HG03103 (cell line): ENCODE data around the gene CRADD.
"Not testable (repeated sequence)": the region's sequence is repeated elsewhere in the genome, so short reads cannot be mapped to it uniquely, and the experiment has no call there.

Source experiments
- ATAC-seq: cut with Tn5 transposase; IDR thresholded peaks from one replicate; pipeline ENCODE4 v1.9.1; 2021; ENCODE audit warnings: low read depth; ENCODE audit not compliant: unreplicated experiment

CRADD gene

DNA sequence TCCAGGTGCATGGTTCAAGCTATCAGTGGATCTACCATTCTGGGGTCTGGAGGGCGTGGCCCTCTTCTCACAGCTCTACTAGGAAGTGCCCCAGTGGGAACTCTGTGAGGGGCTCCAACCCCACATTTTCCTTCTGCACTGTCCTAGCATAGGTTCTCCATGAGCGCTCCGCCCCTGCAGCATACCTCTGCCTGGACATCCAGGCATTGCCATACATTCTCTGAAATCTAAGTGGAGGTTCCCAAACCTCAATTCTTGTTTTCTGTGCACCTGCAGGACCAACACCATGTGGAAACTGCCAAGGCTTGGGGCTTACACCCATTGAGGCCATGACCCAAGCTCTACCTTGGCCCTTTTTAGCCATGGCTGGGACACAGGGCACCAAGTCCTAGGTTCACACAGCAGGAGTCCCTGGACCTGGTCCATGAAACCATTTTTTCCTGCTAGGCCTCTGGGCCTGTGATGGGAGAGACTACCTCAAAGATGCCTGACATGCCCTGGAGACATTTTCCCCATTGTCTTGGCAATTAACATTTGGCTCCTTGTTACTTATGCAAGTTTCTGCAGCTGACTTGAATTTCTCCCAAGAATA lies 76.8 kb downstream of the CRADD start:
- ATAC-seq: no peak

DNA sequence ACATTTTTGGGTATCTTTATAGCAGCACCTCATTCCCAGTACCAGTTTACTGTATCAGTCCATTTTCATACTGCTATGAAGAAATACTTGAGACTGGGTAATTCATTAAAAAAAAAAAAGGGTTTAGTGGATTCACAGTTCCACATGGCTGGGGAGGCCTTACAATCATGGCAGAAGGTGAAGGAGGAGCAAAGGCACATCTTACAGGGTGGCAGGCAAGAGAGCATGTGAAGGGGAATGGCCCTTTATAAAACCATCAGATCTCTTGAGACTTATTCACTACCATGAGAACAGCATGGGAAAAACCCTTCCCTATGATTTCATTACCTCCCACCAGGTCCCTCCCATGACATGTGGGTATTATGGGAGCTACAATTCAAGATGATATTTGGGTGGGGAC lies 77.7 kb downstream of the CRADD start:
- not testable (repeated sequence) for ATAC-seq

DNA sequence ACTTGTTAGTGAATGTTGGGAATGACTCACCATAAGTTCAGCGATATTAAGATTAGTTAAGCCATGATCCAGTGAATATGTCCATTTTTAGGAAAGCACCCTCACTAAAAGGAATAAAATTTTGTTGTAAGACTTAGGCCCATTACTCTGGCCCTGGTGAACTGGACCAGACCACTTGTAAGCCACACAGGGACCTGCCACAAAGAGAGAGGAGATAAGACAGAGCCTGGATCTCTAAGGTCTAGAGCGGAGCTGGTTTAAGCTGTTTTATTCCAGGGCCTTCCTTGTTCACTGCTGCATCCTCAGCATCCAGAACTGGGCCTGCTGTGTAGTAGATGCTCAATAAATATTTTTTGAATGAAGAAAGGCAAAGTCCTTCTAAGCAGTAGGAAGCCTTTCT lies 79.1 kb downstream of the CRADD start:
- no peak for ATAC-seq

DNA sequence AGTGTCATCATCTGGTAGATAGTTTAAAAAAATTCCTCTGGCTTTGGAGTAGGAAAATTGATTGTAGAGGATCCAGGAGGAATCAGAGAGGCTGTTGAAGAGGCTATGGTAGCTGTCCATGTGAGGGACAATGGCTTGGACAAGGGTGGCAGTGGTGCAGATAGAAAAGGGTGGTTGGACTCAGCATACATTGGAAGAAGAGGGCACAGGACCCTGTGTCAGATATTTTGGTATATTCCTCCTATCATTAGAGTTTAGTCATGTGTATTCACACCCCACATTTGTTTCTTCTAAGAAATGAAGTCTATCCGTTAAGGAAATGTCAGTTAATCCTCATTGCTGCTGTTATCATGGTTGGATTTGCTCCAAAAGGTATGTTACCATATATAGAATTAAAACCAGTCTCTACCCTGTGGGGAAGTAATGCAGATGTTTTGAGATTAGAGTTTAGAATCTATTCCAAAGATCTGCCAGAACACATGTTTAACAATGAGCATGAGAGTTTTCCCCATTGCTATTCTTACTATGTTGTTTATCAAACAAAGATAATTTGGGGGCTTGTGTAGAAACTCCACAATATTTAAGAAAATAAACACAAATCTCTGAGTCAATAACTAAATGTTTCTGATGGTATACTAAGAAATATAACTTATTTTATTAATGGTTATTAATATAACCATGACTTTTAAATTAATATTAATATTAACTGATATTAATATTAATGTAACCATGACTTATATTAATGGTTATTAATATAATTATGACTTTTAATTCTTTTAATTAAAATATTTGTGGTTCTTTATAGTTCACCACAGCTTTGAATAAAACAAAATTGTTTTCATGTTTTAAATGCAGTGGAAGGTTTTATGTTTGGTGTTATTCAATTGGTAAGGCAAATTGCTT lies 80.9 kb downstream of the CRADD start:
- ATAC-seq: no peak

DNA sequence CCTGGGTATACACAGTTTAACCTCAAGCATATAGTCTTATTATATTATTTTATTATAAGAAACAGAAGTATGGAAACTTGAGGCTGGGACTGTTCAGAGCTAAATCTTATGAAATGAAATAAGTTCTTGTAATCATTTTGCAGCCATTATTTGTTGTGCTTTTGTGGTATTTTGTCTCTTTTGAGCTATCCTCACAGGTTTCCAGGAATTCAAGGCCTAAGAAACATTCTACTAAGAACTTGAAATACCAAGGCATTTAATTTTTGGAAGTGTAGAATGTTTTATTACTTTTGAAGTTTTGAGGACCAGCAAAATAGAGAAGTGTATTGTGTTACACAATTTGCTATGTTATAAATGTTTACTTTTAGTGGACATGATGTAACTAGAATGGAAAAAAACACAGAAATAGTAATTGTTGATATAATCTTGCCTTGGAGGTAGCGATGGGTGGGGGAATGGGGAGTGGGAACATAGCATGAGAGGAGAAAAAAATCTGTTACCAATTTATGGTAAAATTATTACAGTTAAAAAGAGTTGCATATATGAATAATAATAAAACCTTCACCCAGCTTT lies 81.7 kb downstream of the CRADD start:
- no peak for ATAC-seq

DNA sequence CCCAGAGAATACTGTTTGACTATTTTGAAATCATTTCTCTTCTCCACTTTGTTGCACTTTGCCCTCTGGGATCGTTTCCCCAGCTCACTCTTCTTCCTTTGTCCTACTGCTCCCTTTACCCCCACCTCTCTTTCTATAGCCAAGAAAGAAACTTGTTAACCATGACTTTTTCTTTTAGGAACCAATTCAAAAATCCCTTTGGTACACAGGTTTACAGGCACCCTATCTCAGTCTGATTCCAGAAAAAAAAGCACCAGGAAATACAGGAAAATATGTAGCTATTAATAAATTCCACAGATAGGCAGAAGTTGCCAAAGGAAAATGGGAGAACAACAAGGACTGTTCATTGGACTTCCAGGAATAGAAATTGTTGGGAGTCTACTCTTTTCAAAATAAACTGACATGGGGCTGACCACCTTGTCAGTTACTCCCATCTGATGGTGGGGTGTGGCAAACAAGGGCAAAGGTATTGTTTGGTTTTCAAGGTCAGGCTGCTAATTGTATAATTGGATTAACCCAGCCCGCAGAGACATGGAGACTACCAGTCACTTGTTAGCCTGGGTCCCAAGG lies 82.4 kb downstream of the CRADD start:
- no peak for ATAC-seq

DNA sequence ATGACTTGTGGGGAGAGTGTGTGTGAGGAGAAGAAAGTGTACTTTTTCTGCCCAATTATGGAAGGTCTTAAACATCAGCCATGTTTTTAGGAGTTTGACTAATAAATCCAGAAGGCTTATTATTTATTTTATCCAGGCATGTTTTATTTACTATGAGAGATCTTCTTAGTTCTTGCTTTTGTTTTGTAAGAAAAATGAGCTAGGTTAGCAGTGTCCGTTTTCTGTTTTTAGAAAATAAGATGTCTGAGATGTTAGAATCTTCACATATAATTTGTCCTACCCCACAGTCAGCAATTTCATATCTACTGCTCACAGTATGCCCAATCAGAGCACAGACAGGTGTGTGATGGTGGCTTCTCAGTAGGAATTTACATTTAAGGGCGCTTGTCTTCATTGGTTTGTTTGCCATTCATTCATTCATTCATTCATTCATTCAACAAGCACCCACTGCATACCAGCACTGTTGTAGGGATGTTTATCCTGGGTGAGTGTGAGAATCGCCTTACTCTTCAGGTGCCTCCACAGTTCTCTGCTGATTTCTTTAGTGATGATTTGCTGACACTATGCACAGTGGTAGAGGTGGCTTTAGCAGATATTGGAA lies 83.2 kb downstream of the CRADD start:
- ATAC-seq: no peak

DNA sequence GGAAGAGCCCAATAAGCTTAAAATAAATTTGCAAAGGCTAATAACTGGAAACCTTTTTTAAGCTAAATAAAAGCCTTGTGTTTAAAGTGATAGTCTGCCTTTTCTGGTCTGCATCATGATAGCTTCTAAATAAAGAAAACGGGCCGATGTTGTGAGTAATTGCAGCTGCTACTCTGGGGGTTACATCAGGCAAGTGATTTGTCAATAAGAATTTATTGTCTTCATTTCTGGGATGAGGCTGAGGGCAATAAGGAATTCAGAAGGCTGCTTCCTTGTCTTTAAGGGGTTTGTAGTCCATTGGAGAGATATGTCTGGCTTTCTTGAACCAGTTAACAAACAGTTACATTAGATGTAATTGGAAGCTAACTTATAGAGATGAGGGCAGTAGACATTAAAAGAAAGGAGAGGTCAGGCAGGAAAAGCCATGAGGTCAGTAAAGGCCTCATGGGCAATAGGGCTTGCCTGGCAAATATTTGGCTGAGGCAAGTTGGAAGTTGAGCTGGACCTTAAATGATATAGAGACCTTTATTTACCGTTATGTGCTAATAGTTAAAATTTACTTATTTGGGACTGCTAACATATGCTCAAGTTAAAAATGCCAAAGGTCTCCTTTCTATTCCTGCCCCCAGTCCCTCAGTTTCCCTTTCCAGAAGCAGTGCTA lies 85.0 kb downstream of the CRADD start:
- no peak for ATAC-seq

DNA sequence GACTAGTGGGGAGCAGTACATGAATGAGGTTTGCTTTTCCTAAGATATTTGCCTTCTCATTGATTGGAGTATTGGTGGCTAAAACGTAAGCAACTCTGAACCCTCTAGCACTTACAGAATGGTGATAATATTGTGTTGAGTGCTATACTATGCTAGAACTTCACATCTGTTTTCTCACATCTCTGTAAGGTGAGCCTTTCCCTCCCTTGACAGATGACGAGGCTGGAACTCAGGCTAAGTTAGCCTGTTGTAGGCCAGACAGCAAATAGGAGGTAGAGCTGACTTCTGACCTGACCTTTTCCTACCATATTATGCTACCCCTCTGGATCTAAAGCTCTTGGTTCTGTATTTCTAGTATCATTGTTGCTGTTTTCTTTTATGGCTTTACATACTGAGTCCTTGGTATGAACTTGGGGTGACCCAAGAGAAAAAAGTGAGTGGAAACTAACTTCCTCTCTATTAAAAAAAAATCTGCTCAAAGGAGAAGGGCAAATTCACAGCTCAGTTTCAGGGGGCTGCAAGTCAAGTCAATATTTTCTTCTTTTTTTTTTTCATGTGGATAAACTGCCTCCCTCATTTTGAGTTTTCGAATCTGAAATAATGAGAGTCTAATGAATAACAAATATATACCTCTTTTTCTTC lies 85.9 kb downstream of the CRADD start:
- no peak for ATAC-seq

DNA sequence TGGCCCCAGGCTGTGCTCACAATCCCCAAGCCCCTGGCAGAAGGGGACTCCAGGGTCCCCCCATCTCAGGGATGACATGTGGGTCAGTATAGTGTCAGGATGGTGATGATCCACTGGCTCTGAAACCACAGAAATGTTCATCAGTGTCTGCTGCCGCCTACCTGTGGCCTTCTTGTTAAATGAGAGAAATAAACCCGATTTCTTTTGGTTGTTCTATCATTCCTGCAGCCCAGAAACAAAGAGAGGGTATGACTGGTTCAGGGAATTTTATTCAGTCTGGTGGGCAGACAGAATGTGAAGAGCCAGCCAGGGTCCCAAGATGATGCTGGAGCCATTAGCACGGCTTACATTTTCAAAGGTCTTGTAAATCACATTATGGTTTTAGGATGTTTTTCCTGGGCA lies 86.6 kb downstream of the CRADD start:
- no peak for ATAC-seq

DNA sequence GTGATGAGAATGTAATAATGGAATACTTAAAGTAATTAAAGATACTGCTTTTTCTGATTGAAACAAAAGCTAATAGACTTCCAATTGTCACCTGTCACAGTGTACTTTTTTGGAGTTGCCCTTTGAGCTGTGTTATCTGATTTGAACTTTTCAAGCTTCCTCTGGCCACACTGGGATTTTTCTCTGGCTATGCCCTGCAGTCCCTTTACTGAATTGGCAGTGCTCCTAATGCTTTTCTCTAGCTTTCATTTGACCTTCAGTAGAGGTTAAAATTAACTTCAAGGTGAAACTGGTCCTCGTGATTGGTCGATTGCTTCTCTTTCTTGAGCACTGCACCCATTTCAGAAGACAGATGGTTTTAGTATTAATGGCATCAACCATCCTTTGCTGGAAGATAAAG lies 89.2 kb downstream of the CRADD start:
- no peak for ATAC-seq

DNA sequence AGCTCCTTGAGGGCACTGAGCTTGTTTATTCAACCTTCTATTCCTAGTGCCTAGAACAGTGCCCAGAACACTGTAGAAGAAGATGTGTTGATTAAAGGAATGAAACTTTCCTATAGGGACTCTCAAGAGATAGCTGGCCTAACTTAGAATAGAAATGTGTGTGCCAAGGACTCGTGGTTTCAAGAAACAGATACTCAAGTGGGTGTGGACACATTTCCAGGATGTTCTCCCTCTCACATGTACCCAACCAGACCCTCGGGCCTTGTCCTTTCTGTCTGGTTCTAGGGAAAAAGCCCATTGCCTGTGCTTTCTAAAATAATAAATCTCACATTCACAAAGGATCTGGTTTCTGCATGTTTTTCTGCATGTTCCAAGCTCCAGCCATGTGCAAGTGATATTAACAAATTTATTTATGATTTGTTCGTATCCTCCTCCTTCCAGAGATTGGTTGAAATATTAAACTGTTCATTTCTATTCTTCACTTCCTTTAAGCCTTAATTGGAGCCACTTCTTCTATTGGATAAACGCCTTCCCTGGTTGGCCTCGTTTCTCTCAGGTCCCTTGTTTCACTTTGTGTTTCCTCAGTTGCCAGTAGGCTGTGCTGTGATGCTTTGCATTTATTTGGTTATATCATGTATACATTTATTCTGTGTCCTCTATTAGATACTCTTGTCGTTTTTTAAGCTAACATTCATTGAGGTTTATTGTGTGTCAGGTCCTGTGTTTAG lies 89.8 kb downstream of the CRADD start:
- no peak for ATAC-seq

DNA sequence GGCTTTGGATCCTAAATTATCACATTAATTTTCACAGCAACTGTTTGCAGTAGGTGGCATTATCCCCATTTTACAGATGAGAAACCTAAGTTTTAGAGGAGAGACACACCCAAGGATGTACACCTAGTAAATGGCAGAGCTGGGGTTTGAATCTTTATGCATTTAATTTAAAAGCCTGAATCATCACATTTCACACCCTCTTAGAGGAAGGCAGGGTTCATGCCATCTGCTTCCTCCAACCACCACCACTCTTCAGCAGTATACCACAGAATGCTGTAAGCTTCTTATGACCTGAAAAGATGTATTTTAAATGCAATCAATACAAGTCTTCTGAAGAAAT lies 90.3 kb downstream of the CRADD start:
- ATAC-seq: no peak

DNA sequence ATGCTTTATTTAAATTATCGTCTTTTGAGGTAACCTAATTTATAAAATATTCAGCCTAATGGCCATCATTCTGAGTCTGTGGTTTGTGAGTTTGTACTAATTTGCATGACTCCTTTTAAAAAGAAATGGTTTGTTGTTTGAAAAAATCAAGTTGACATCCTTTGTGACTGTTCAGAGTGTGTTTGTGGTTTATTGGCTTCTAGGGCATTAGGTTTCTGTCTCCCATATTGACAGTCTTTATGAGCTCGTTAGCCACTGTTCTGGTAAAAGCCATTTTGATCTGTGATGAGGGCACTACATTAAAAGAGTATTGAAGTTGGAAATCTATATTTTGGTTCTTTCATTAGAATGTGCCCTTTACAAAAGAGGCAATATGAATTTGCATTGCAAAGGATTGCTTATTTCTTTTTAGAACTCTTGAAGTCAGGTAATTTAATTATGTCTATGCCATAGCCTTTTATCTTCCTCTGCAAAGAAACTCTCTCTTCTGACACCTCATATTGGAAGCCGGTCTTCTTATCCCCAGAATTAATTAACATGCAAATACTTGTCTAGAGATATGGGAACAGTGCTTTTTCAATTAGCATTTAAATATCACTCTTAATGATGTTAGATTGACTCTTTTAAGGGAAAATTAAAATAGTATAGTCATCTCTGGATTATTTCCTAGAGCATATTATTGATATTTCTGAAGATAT lies 95.0 kb downstream of the CRADD start:
- ATAC-seq: no peak

DNA sequence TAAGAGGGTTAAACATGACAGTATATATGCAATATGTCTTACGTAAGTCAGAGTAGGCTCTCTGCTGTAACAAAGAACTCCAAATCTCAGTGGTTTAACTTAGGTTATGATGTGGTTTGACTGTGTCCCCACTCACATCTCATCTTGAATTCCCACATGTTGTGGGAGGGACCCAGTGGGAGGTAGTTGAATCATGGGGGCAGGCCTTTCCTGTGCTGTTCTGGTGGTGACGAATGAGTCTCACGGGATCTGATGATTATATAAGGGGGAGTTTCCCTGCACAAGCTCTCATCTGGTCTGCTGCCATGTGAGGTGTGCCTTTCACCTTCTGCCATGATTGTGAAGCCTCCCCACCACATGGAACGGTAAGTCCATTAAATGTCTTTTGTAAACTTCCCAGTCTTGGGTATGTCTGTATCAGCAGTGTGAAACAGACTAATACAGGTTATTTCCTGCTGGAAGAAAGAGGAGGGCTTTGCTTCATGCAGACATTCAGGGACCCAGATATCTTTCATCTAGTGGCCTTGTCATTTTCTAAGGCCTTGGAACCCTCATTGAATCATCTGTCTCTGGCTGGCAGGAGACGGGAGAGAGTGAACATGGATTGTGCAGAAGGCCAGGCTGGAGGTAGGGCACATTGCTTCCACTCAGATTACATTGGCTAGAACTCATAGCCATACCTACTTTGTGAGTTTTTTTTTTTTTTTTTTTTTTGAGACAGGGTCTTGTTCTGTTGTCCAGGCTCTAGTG lies 96.1 kb downstream of the CRADD start:
- no peak for ATAC-seq

DNA sequence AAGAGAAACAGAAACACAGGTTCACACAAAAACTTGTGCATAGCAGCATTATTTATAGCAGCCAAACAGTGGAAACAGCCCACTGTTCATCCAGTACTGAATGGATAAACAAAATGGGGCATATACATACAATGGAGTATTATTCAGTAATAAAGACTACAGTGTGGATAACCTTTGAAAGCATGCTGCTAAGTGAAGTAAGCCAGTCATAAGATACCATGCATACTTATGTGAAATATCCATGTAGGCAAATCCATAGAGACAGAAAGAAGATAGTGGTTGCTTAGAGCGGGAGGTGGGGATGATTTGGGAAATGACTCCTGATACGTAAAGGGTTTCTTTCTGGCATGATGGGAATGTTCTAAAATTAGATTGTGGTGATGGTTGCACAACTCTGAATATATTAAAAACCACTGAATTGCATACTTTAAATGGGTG lies 99.4 kb downstream of the CRADD start:
- ATAC-seq: no peak

DNA sequence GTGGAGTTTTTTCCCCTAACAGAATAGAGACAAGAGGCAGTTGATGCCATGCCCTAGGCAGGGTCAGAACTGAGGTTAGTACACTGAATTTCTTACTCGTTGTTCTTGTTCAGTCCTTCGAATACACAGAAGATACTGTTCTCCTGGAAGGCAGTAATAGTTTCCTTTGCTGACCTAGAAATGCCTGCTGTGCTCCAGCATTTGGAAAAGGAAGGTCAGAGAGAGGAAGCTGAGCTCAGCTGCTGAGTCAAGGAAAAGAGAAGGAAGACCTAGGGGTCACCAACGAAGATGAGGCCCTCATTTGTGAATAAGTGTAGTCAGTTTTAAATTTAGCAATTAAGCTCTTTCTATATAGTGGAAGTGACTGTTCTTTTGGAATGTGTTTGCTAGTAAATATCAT lies 100.1 kb downstream of the CRADD start:
- ATAC-seq: no peak

DNA sequence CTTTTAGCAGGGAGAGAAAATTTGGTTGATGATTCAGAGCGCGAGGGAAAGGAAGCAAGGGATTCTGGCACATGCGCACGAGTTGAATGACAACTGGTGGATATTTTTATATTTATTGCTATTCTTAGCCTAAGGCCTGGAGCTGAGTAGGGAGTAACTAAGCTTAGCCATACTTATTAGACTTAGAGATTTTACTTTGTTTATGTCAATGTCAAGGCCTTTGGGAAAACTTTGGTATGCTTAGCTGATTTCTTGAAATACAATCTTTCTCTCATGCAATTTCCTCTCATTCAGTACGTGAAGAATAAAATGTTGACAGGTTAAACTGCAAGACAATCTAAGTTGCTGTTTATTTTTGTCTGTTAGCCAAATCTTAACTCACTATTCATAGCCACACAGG lies 101.1 kb downstream of the CRADD start:
- ATAC-seq: no peak
